Spleen (tissue), 7 donors: ENCODE data around the gene COG8.

Source experiments
- CTCF ChIP-seq, 11 experiments: fragments of 200-600 bp in 7 of 11; fragments of 450-650 bp in 4 of 11; sonication (generic) in 4 of 11; IDR thresholded peaks in 8 of 11; conservative IDR thresholded peaks in 3 of 11; 1 replicate in 7 of 11; 2 replicates in 4 of 11; pipeline versions ENCODE4 v1.4.0 to v1.8.0; 2016 to 2021; ENCODE audit warnings: antibody characterized with exemption in 11 of 11, inconsistent platforms in 4 of 11, mild to moderate bottlenecking in 1 of 11
- POLR2A ChIP-seq, 3 donors: fragments of 450-650 bp; IDR thresholded peaks; one replicate each; pipeline ENCODE4 v1.5.1; 2017; ENCODE audit warnings: antibody characterized with exemption in 3 of 3, mild to moderate bottlenecking in 1 of 3
- POLR2AphosphoS5 ChIP-seq, 3 donors: sonication (generic); formaldehyde crosslinking; IDR thresholded peaks; one replicate each; pipeline ENCODE4 v1.5.1; 2017; ENCODE audit warnings: antibody characterized with exemption in 3 of 3
- donor health status: DM: no; HTN: no; CAD: no; lungs with moderate emphysema.
- donor health status: DM: no; HTN: no; CAD: no.
- donor health status: DM: no; HTN: no; CAD: no.

DNA sequence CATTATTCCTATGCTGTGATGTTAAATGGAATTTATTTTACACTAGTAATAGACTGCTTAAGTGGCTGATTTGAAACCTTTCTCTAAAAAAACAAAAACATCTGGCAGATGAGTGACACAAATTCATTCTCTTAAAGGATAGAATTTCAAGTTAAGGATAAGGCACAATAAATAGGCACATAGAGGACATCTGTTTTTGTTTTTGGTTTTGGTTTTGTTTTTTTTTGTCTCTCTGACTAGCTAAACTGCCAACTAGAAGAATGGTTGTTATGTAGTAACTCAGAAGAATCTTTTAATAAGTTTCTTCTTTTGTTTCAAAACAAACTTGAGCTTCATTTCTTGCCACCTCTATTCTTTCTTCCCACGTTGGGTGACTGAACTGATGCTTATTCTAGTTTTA lies 33.3 kb downstream of the COG8 start:
- TF ChIP-seq CTCF (IDR thresholded peaks at IDR 0.05 in 8 of 11, conservative IDR thresholded peaks at IDR 0.05 in 3 of 11) = no peak
- no peak for TF ChIP-seq POLR2A (IDR thresholded peaks at IDR 0.05)
- TF ChIP-seq POLR2AphosphoS5 (IDR thresholded peaks at IDR 0.05) = no peak
